Measurements from ENCODE around the gene NRBF2. TPM values are rescaled to one million over a fixed set of nuclear protein-coding genes. Genes with fewer than 3 reads are reported as not detected.

NRBF2 gene
- total RNA-seq, 2 donors from 2014 or later = 27.5 to 28.9 TPM

GRCh38 chr10:63197344-63198092, 64.4 kb downstream of the NRBF2 start:
- H3K9me3 Mint-ChIP-seq = no peaks in the 10 kb centered on the region
- H3K4me1 ChIP-seq (ENCODE audit: control insufficient read depth, insufficient read depth, low read length) = peaks cover 10% of the 10 kb centered on the region
- H3K9me3 ChIP-seq (ENCODE audit: control insufficient read depth, low read length) = no peaks in the 10 kb centered on the region
- no peak for TF ChIP-seq CTCF (conservative IDR thresholded peaks at IDR 0.05)
- peaks cover 91% of the 10 kb centered on the region for H3K36me3 ChIP-seq (ENCODE audit: control insufficient read depth, insufficient read depth, low read length)
- no peaks in the 10 kb centered on the region for H3K27me3 Mint-ChIP-seq (ENCODE audit: insufficient read depth)
- H3K9ac ChIP-seq (ENCODE audit: extremely low read depth, low read length, poor library complexity, severe bottlenecking) = no peak overlapping the region
- H3K36me3 Mint-ChIP-seq (ENCODE audit: low read depth) = peaks cover 75% of the 10 kb centered on the region
- no peak overlapping the region for H3K27ac ChIP-seq (ENCODE audit: low read depth, low read length)
- WGBS, 2 experiments (ENCODE audit: insufficient coverage in 1 of 2, insufficient read length in 1 of 2) = 90 to 100% methylated on average over 1 to 2 of the region's 2 CpGs
- H3K4me3 Mint-ChIP-seq = no peak overlapping the region
- H3K4me1 Mint-ChIP-seq = peaks cover 28% of the 10 kb centered on the region
- H3K27ac Mint-ChIP-seq = no peak overlapping the region
- H3K4me3 ChIP-seq (ENCODE audit: low read length) = no peak overlapping the region
- no peak for DNase-seq
- H3K27me3 ChIP-seq (ENCODE audit: control insufficient read depth, insufficient read depth, low read length, poor library complexity, severe bottlenecking) = no peaks in the 10 kb centered on the region

- Histone ChIP-seq H3K36me3 (ENCODE audit: control insufficient read depth, insufficient read depth, low read length) (peaks cover 87% of the 10 kb centered on the region), H3K9ac (ENCODE audit: extremely low read depth, low read length, poor library complexity, severe bottlenecking) (no peak overlapping the region), H3K9me3 (ENCODE audit: control insufficient read depth, low read length) (no peaks in the 10 kb centered on the region), H3K27me3 (ENCODE audit: control insufficient read depth, insufficient read depth, low read length, poor library complexity, severe bottlenecking) (no peaks in the 10 kb centered on the region), H3K4me3 (ENCODE audit: low read length) (no peak overlapping the region), H3K27ac (ENCODE audit: low read depth, low read length) (no peak overlapping the region), H3K4me1 (ENCODE audit: control insufficient read depth, insufficient read depth, low read length) (peaks cover 10% of the 10 kb centered on the region)
- no peak overlapping the region for H3K27ac Mint-ChIP-seq
- peaks cover 28% of the 10 kb centered on the region for H3K4me1 Mint-ChIP-seq
- no peaks in the 10 kb centered on the region for H3K27me3 Mint-ChIP-seq (ENCODE audit: insufficient read depth)
- WGBS, 2 experiments (ENCODE audit: insufficient coverage in 1 of 2, insufficient read length in 1 of 2) = 86% methylated on average over 2 of the region's 2 CpGs
- H3K4me3 Mint-ChIP-seq = no peak overlapping the region
- H3K36me3 Mint-ChIP-seq (ENCODE audit: low read depth) = peaks cover 57% of the 10 kb centered on the region
- DNase-seq = no peak
- TF ChIP-seq CTCF (conservative IDR thresholded peaks at IDR 0.05) = no peak
- H3K9me3 Mint-ChIP-seq = no peaks in the 10 kb centered on the region
Observed at GRCh38 chr10:63199716-63200115, 66.6 kb downstream of the NRBF2 start.

- no peak overlapping the region for H3K9ac ChIP-seq (ENCODE audit: extremely low read depth, low read length, poor library complexity, severe bottlenecking)
- peaks cover 87% of the 10 kb centered on the region for H3K36me3 ChIP-seq (ENCODE audit: control insufficient read depth, insufficient read depth, low read length)
- no peak for TF ChIP-seq CTCF (conservative IDR thresholded peaks at IDR 0.05)
- H3K4me3 Mint-ChIP-seq = no peak overlapping the region
- H3K4me1 ChIP-seq (ENCODE audit: control insufficient read depth, insufficient read depth, low read length) = peaks cover 10% of the 10 kb centered on the region
- peaks cover 58% of the 10 kb centered on the region for H3K36me3 Mint-ChIP-seq (ENCODE audit: low read depth)
- H3K27ac ChIP-seq (ENCODE audit: low read depth, low read length) = no peak overlapping the region
- H3K27me3 Mint-ChIP-seq (ENCODE audit: insufficient read depth) = no peaks in the 10 kb centered on the region
- no peak overlapping the region for H3K27ac Mint-ChIP-seq
- no peak for DNase-seq
- H3K27me3 ChIP-seq (ENCODE audit: control insufficient read depth, insufficient read depth, low read length, poor library complexity, severe bottlenecking) = no peaks in the 10 kb centered on the region
- 51 to 61% methylated on average over 5 to 6 of the region's 6 CpGs for WGBS, 2 experiments (ENCODE audit: insufficient coverage in 1 of 2, insufficient read length in 1 of 2)
- no peak overlapping the region for H3K4me3 ChIP-seq (ENCODE audit: low read length)
- no peaks in the 10 kb centered on the region for H3K9me3 Mint-ChIP-seq
- H3K4me1 Mint-ChIP-seq = peaks cover 28% of the 10 kb centered on the region
- no peaks in the 10 kb centered on the region for H3K9me3 ChIP-seq (ENCODE audit: control insufficient read depth, low read length)
Observed at GRCh38 chr10:63200431-63200830, 67.3 kb downstream of the NRBF2 start.
